ENCODE results near the gene KIF18A.
"Not testable (repeated sequence)": the region's sequence is repeated elsewhere in the genome, so short reads cannot be mapped to it uniquely, and the experiment has no call there.

Gene KIF18A

GRCh38 chr11:28123151-28123581, 15.2 kb upstream of the KIF18A start:
- H3K36me3 Mint-ChIP-seq (ENCODE audit: low read depth) = peaks cover 7% of the 10 kb centered on the region

GRCh38 chr11:28117712-28118111, 9.8 kb upstream of the KIF18A start:
- Mint-ChIP-seq H3K4me1 (ENCODE audit: low read depth) (peaks cover 7% of the 10 kb centered on the region), H3K9me3 (no peaks in the 10 kb centered on the region), H3K27ac (peak overlapping the region; percentile 22), H3K36me3 (ENCODE audit: low read depth) (peaks cover 11% of the 10 kb centered on the region), H3K27me3 (ENCODE audit: low read depth) (no peaks in the 10 kb centered on the region), H3K4me3 (no peak overlapping the region)
- DNase-seq (ENCODE audit: low spot score) = no peak

More at GRCh38 chr11:28123151-28123581, 15.2 kb upstream of the KIF18A start:
- DNase-seq (ENCODE audit: low spot score) = no peak
- Mint-ChIP-seq H3K27me3 (ENCODE audit: low read depth) (no peaks in the 10 kb centered on the region), H3K9me3 (no peaks in the 10 kb centered on the region), H3K27ac (no peak overlapping the region), H3K4me1 (ENCODE audit: low read depth) (peaks cover 3% of the 10 kb centered on the region), H3K4me3 (no peak overlapping the region)

- Mint-ChIP-seq H3K36me3 (ENCODE audit: low read depth) (peaks cover 17% of the 10 kb centered on the region), H3K4me1 (ENCODE audit: low read depth) (peaks cover 29% of the 10 kb centered on the region)
Measured at GRCh38 chr11:28114731-28115130, 6.8 kb upstream of the KIF18A start.

GRCh38 chr11:28114116-28114515, 6.2 kb upstream of the KIF18A start:
- H3K9me3 Mint-ChIP-seq = no peaks in the 10 kb centered on the region
- H3K4me3 Mint-ChIP-seq = no peak overlapping the region
- H3K4me1 Mint-ChIP-seq (ENCODE audit: low read depth) = peaks cover 35% of the 10 kb centered on the region
- H3K27me3 Mint-ChIP-seq (ENCODE audit: low read depth) = no peaks in the 10 kb centered on the region
- peaks cover 17% of the 10 kb centered on the region for H3K36me3 Mint-ChIP-seq (ENCODE audit: low read depth)
- no peak for DNase-seq (ENCODE audit: low spot score)
- H3K27ac Mint-ChIP-seq = no peak overlapping the region

More at GRCh38 chr11:28114731-28115130, 6.8 kb upstream of the KIF18A start:
- Mint-ChIP-seq H3K27me3 (ENCODE audit: low read depth) (no peaks in the 10 kb centered on the region), H3K27ac (no peak overlapping the region), H3K9me3 (no peaks in the 10 kb centered on the region), H3K4me3 (no peak overlapping the region)
- no peak for DNase-seq (ENCODE audit: low spot score)

GRCh38 chr11:28110821-28111200, 2.9 kb upstream of the KIF18A start:
- DNase-seq (ENCODE audit: low spot score) = no peak
- H3K4me1 Mint-ChIP-seq (ENCODE audit: low read depth) = peaks cover 42% of the 10 kb centered on the region

GRCh38 chr11:28110108-28110820, 2.3 kb upstream of the KIF18A start:
- Mint-ChIP-seq H3K9me3 (no peaks in the 10 kb centered on the region), H3K4me3 (peak overlapping the region; percentile 99), H3K27me3 (ENCODE audit: low read depth) (no peaks in the 10 kb centered on the region), H3K36me3 (ENCODE audit: low read depth) (peaks cover 21% of the 10 kb centered on the region), H3K27ac (peak overlapping the region; percentile 100), H3K4me1 (ENCODE audit: low read depth) (peaks cover 47% of the 10 kb centered on the region)
- peak; percentile 51 for DNase-seq (ENCODE audit: low spot score)

More at GRCh38 chr11:28110821-28111200, 2.9 kb upstream of the KIF18A start:
- Mint-ChIP-seq H3K9me3 (no peaks in the 10 kb centered on the region), H3K36me3 (ENCODE audit: low read depth) (peaks cover 19% of the 10 kb centered on the region), H3K27ac (peak overlapping the region; percentile 100), H3K27me3 (ENCODE audit: low read depth) (no peaks in the 10 kb centered on the region), H3K4me3 (peak overlapping the region; percentile 99)

- Mint-ChIP-seq H3K27ac (peak overlapping the region; percentile 100), H3K4me1 (ENCODE audit: low read depth) (peaks cover 54% of the 10 kb centered on the region), H3K9me3 (no peaks in the 10 kb centered on the region), H3K4me3 (peak overlapping the region; percentile 99), H3K27me3 (ENCODE audit: low read depth) (no peaks in the 10 kb centered on the region), H3K36me3 (ENCODE audit: low read depth) (peaks cover 14% of the 10 kb centered on the region)
- no peak for DNase-seq (ENCODE audit: low spot score)
Measured at GRCh38 chr11:28108958-28109357, 1.0 kb upstream of the KIF18A start.

GRCh38 chr11:28107191-28107749, 686 bp downstream of the KIF18A start:
- Mint-ChIP-seq H3K36me3 (ENCODE audit: low read depth) (peaks cover 10% of the 10 kb centered on the region), H3K27me3 (ENCODE audit: low read depth) (no peaks in the 10 kb centered on the region), H3K9me3 (no peaks in the 10 kb centered on the region), H3K27ac (peak overlapping the region; percentile 100), H3K4me1 (ENCODE audit: low read depth) (peaks cover 55% of the 10 kb centered on the region), H3K4me3 (peak overlapping the region; percentile 99)
- DNase-seq (ENCODE audit: low spot score) = peak; percentile 4

GRCh38 chr11:28106353-28107043, 1.5 kb downstream of the KIF18A start:
- no peaks in the 10 kb centered on the region for H3K9me3 Mint-ChIP-seq
- H3K4me1 Mint-ChIP-seq (ENCODE audit: low read depth) = peaks cover 48% of the 10 kb centered on the region
- peaks cover 9% of the 10 kb centered on the region for H3K36me3 Mint-ChIP-seq (ENCODE audit: low read depth)
- peak overlapping the region; percentile 99 for H3K4me3 Mint-ChIP-seq
- H3K27ac Mint-ChIP-seq = peak overlapping the region; percentile 87
- no peak for DNase-seq (ENCODE audit: low spot score)
- H3K27me3 Mint-ChIP-seq (ENCODE audit: low read depth) = no peaks in the 10 kb centered on the region

- H3K27me3 Mint-ChIP-seq (ENCODE audit: low read depth) = no peaks in the 10 kb centered on the region
- H3K4me1 Mint-ChIP-seq (ENCODE audit: low read depth) = peaks cover 42% of the 10 kb centered on the region
- no peak for DNase-seq (ENCODE audit: low spot score)
- H3K36me3 Mint-ChIP-seq (ENCODE audit: low read depth) = peaks cover 9% of the 10 kb centered on the region
- peak overlapping the region; percentile 99 for H3K4me3 Mint-ChIP-seq
- H3K27ac Mint-ChIP-seq = peak overlapping the region; percentile 87
- H3K9me3 Mint-ChIP-seq = no peaks in the 10 kb centered on the region
Measured at GRCh38 chr11:28105869-28106268, 2.1 kb downstream of the KIF18A start.

GRCh38 chr11:28104984-28105383, 3.0 kb downstream of the KIF18A start:
- Mint-ChIP-seq H3K4me1 (ENCODE audit: low read depth) (peaks cover 42% of the 10 kb centered on the region), H3K36me3 (ENCODE audit: low read depth) (peaks cover 9% of the 10 kb centered on the region), H3K4me3 (no peak overlapping the region), H3K9me3 (no peaks in the 10 kb centered on the region), H3K27me3 (ENCODE audit: low read depth) (no peaks in the 10 kb centered on the region), H3K27ac (no peak overlapping the region)
- DNase-seq (ENCODE audit: low spot score) = no peak

GRCh38 chr11:28104425-28104824, 3.5 kb downstream of the KIF18A start:
- H3K27ac Mint-ChIP-seq = no peak overlapping the region
- H3K27me3 Mint-ChIP-seq (ENCODE audit: low read depth) = no peaks in the 10 kb centered on the region
- H3K36me3 Mint-ChIP-seq (ENCODE audit: low read depth) = peaks cover 11% of the 10 kb centered on the region
- peaks cover 41% of the 10 kb centered on the region for H3K4me1 Mint-ChIP-seq (ENCODE audit: low read depth)
- DNase-seq (ENCODE audit: low spot score) = no peak
- no peak overlapping the region for H3K4me3 Mint-ChIP-seq
- H3K9me3 Mint-ChIP-seq = no peaks in the 10 kb centered on the region

- not testable (repeated sequence) for H3K4me3 Mint-ChIP-seq; H3K27ac Mint-ChIP-seq; H3K9me3 Mint-ChIP-seq; DNase-seq (ENCODE audit: low spot score); H3K27me3 Mint-ChIP-seq (ENCODE audit: low read depth)
- Mint-ChIP-seq H3K36me3 (ENCODE audit: low read depth) (peaks cover 17% of the 10 kb centered on the region), H3K4me1 (ENCODE audit: low read depth) (peaks cover 37% of the 10 kb centered on the region)
Measured at GRCh38 chr11:28102300-28102699, 5.7 kb downstream of the KIF18A start.

GRCh38 chr11:28100665-28101064, 7.3 kb downstream of the KIF18A start:
- Mint-ChIP-seq H3K4me1 (ENCODE audit: low read depth) (peaks cover 30% of the 10 kb centered on the region), H3K4me3 (no peak overlapping the region), H3K36me3 (ENCODE audit: low read depth) (peaks cover 24% of the 10 kb centered on the region), H3K27me3 (ENCODE audit: low read depth) (no peaks in the 10 kb centered on the region), H3K9me3 (no peaks in the 10 kb centered on the region), H3K27ac (no peak overlapping the region)
- no peak for DNase-seq (ENCODE audit: low spot score)

Data from T-helper 2 cell treated with Interferon-gamma antibody and Interleukin-4, amounts not matched to agents 5 μg/mL and 100 μg/mL, for 36 hours (primary cell).